ENCODE measurements around the gene FUBP3.
"Not testable (repeated sequence)": the region's sequence is repeated elsewhere in the genome, so short reads cannot be mapped to it uniquely, and the experiment has no call there.

FUBP3 gene

DNA sequence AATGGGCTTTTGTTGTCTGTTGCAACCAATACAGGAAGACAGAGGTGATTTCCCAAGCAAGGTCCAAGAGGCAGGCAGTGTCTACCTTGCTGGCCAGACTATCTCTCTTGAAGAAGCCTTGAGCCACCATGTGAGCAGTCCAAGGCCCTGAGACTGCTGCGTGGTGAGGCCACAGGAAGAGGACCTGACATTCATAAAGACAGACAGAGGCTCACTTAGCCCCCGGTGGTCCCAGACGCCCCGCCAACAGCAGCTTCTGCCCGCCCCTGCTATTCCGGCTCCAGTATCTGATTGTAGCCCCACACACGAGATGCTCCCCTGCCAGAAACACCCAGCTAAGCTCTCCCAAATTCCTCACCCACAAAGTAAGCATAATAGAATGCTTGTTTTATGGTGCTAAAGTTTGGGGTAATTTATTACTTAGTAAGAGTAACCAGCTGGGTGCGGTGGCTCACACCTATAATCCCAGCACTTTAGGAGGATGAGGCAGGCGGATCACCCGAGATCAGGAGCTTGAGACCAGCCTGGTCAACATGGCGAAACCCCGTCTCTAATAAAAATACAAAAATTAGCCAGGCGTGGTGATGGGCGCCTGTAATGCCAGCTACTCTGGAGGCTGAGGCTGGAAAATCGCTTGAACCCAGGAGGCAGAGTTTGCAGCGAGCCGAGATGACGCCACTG is 22.8 kb upstream of the FUBP3 start:
- DNase-seq (ENCODE audit: low read depth in 2 of 2) = no peak
- TF ChIP-seq, protein P1, sequence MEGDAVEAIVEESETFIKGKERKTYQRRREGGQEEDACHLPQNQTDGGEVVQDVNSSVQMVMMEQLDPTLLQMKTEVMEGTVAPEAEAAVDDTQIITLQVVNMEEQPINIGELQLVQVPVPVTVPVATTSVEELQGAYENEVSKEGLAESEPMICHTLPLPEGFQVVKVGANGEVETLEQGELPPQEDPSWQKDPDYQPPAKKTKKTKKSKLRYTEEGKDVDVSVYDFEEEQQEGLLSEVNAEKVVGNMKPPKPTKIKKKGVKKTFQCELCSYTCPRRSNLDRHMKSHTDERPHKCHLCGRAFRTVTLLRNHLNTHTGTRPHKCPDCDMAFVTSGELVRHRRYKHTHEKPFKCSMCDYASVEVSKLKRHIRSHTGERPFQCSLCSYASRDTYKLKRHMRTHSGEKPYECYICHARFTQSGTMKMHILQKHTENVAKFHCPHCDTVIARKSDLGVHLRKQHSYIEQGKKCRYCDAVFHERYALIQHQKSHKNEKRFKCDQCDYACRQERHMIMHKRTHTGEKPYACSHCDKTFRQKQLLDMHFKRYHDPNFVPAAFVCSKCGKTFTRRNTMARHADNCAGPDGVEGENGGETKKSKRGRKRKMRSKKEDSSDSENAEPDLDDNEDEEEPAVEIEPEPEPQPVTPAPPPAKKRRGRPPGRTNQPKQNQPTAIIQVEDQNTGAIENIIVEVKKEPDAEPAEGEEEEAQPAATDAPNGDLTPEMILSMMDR (IDR thresholded peaks at IDR 0.05; ENCODE audit: low read depth, low read length) = no peak

DNA sequence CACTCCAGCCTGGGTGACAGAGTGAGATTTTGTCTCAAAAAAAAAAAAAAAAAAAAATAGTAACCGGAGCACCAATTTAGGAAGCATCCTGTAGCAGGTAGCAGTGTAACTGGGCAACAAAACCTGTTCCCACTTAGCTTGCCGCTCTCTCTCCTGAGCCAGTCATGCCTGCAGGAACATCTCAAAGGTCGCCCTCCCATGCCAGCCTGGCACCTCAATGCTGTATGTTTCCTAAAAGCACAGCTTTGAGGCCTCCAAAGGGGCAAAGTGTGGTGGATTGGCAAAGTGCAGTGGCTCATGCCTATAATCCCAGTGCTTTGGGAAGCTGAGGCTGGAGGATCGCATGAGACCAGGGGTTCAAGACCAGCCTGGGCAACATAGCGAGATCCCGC is 22.3 kb upstream of the FUBP3 start:
- H3K4me3 ChIP-seq (replicated peaks in 1 of 2; ENCODE audit: low read depth in 2 of 2, low read length in 2 of 2) = no peak overlapping the region
- DNase-seq (ENCODE audit: low read depth in 2 of 2) = no peak
- TF ChIP-seq, protein P1 (IDR thresholded peaks at IDR 0.05; ENCODE audit: low read depth, low read length) = no peak

More for the DNA sequence above, 22.8 kb upstream of the FUBP3 start:
- no peak overlapping the region for H3K4me3 ChIP-seq (replicated peaks in 1 of 2; ENCODE audit: low read depth in 2 of 2, low read length in 2 of 2)

DNA sequence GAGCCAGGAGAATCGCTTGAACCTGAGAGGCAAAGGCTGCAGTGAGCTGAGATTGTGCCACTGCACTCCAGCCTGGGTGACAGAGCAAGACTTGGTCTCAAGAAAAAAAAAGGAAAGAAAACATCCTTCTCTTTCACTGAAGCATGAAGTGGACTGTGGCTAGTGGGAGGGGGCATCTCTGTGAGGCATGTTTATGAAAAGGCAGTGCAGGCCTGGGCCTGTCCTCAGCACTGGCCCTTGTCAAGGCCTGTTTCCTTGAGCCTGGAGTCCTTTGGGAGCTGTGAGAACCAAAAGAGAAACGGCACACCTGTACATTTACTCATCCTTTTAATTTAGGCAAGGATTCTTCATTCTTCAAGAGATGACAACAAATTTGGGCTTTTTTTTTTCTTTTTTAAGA is 18.3 kb upstream of the FUBP3 start:
- DNase-seq (ENCODE audit: low read depth in 2 of 2) = no peak
- TF ChIP-seq, protein P1 (IDR thresholded peaks at IDR 0.05; ENCODE audit: low read depth, low read length) = no peak
- no peak overlapping the region for H3K4me3 ChIP-seq (replicated peaks in 1 of 2; ENCODE audit: low read depth in 2 of 2, low read length in 2 of 2)

DNA sequence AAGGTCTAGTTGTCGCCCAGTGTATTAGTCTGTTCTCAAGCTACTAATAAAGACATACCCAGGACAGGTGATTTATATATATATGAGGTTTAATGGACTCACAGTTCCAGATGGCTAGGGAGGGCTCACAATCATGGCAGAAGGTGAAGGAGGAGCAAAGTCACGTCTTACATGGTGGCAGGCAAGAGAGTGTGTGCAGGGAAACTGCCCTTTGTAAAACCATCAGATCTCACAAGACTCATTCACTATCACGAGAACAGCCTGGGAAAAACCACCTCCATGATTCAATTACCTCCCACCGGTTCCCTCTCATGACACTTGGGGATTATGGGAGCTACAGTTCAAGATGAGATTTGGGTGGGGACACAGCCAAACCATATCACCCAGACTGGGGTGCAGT is 16.9 kb upstream of the FUBP3 start:
- H3K4me3 ChIP-seq (replicated peaks in 1 of 2; ENCODE audit: low read depth in 2 of 2, low read length in 2 of 2); DNase-seq (ENCODE audit: low read depth in 2 of 2): not testable (repeated sequence)

DNA sequence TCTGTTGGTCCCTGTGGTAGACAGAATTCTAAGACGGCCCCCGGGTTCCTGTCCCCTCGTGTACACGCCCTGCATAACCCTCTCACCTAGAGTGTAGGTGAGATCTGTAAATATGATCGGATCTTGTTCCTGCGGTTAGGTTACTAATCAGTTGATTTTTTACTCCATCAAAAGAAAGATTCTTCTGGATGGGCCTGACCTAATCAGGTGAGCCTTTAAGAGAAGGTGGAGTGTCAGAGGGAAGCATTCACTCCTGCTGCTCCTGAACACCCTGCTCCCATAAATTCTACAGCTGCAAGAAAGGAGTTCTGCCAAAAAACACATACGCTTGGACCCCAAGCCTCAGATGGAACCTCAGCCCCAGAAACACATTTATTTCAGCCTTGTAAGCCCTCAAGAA is 15.6 kb upstream of the FUBP3 start:
- TF ChIP-seq, protein P1 (IDR thresholded peaks at IDR 0.05; ENCODE audit: low read depth, low read length) = no peak
- no peak overlapping the region for H3K4me3 ChIP-seq (replicated peaks in 1 of 2; ENCODE audit: low read depth in 2 of 2, low read length in 2 of 2)
- DNase-seq (ENCODE audit: low read depth in 2 of 2) = no peak

DNA sequence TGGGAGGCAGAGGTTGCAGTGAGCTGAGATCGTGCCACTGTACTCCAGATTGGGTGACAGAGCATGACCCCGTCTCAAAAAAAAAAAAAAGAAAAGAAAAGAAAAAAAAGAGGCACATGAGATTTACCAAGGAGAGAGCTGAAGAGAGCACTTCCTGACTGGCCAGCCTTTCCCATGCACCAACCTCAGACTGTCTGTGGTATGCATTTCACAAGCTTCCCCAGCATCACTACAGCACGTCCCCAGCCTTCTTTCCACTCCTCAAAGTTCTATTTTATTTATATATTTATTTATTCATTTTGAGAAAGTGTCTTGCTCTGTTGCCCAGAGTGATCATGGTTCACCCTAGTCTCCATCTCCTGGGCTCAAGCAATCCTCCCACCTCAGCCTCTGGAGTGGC is 13.6 kb upstream of the FUBP3 start:
- TF ChIP-seq, protein P1 (IDR thresholded peaks at IDR 0.05; ENCODE audit: low read depth, low read length) = no peak

DNA sequence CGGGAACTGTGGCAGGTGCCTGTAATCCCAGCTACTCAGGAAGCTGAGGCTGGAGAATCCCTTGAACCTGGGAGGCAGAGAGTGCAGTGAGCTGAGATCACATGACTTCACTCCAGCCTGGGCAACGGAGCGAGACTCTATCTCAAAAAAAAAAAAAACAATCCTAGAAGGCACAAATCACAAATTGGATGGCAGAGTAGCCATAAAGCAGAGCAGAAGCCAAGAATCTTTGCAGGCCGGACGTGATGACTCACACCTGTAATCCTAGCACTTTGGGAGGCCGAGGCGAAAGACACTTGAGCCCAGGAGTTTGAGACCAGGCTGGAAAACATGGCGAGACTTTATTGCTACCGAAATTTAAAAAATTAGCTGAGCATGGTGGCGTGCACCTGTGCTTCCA is 9.2 kb upstream of the FUBP3 start:
- peak; percentile 47 to 48 for DNase-seq (ENCODE audit: low read depth in 2 of 2)
- TF ChIP-seq, protein P1 (IDR thresholded peaks at IDR 0.05; ENCODE audit: low read depth, low read length) = no peak
- no peak overlapping the region for H3K4me3 ChIP-seq (replicated peaks in 1 of 2; ENCODE audit: low read depth in 2 of 2, low read length in 2 of 2)

More for the DNA sequence above, 13.6 kb upstream of the FUBP3 start:
- H3K4me3 ChIP-seq (replicated peaks in 1 of 2; ENCODE audit: low read depth in 2 of 2, low read length in 2 of 2) = no peak overlapping the region
- DNase-seq (ENCODE audit: low read depth in 2 of 2) = peak; percentile 26 to 47
